Activated CD4-positive, CD25-positive, alpha-beta regulatory T cell treated with anti-CD3 and anti-CD28 coated beads, Interleukin-2, amount 50 U/mL, for 24 hours (primary cell): Measurements from ENCODE around the gene PCIF1.
"Not testable (repeated sequence)": the region's sequence is repeated elsewhere in the genome, so short reads cannot be mapped to it uniquely, and the experiment has no call there.

Source experiments
- ATAC-seq, 2 donors: fragments of 150-1000 bp; cut with Tn5 transposase; one replicate each; pipeline ENCODE4 v1.10.0; 2021; ENCODE audit warnings: mild to moderate bottlenecking in 1 of 2, moderate library complexity in 1 of 2

The PCIF1 gene

DNA sequence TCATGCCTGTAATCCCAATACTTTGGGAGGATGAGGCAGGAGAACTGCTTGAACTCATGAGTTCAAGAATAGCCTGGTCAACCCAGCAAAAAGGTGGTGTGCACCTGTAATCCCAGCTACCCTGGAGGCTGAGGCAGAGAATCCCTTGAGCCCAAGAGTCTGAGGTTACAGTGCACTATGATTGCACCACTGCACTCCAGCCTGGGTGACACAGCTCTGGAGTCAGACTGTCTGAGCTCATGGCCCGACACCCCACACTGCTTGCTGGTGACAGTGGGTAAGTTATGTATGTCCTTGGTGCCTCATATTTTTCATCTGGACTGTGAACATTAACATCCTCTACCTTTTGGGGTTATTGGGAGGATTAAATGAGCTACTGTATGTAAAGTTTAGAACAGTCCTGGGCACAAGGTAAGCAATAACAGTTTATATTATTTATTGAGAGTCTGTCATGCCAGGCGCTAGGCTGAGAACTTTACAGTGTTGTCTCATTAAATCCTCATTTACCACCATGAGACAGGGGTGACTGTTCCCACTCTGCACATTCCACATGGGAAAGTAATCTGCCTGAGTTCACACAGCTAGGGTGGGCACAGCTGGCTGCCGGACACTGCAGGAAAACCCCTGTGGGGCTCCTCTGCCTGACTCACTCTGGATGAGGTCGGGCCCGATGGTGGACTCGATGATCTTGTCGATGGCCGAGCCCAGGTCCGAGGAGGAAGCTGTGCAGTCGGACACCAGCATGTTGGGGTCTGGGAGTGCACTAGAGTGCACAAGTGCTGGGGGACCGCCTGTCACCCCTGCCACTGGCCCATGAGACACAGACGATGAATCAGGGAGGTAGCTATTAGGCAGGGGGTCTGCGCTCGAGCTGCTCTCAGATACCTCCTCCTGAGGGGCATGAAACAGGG, 34.6 kb downstream of the PCIF1 start:
- ATAC-seq: no peak

DNA sequence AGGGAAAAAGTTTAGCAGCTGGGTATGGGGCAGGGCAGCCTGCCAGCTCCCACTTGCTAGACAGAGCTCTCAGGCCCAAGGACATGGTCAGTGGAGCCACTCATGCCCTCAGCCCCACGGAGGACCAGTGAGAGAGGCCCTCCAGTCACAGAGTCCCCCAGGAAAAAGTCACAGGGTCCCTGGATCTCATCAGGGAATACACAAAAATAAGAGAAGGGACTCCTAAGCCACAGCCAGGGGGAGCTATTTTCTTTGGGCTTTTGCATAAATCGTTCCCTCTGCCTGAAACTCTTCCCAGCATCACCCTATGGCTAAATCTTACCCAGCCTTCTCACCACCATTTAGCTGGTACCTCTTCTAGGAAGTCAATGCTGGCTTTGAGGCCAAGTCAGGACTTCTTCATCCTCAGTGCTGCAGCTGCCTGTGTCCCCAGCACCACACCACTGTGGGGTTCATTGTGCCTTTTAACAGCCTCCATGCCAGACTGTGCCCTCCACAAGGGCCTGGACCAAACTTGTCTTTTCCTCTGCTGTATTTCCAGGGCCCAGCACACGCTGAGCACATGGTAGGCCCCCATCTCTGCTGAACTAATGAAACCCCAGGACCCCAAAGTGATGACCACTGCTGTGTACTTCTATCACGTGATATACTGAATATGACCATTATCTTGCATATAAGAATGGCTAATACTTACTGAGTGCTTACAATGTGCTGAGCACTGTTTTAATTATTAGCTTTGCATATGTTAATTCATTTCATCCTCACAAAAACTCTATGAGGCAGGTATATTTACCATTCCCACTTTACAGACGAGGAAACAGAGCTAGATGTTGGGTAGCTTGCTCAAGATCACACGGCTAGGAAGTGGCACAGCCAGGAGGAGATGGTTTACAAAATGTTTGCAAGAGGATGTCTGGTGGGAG, 35.5 kb downstream of the PCIF1 start:
- ATAC-seq: no peak

DNA sequence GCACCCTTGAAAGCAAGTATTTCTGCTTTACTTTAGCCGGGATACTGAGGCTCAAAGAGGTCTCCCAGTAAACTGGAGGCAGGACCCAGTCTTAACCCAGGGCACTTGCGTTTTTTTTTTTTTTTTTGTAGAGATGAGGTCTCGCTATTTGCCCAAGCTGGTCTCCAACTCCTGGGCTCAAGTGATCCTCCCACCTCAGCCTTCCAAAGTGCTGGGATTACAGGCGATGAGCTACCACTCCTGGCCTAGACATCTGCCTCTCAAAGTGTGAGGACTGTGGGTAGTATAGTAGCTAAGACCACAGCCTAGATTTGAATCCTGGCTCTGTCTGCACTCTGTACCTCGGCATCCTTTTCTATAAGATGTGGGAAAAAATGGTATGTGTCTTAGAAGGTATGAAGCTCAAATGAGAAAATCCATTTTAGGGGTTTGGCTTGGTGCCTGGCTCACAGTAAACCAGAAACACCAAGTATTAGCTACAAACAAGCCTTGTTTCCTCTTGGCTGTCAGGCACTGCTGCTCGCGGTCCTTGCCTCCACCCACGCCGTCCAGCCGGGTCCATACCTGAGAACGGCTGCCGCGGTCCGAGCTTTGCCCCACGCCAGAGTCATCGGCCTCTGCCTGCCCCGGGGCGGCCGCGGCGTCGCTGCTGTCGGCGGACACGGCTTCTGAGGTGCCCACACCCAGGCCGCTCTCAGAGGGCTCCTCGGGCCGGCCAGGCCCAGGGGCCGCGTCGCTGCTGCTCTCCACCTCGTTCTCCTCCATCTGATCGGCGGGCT, 36.4 kb downstream of the PCIF1 start:
- no peak for ATAC-seq

DNA sequence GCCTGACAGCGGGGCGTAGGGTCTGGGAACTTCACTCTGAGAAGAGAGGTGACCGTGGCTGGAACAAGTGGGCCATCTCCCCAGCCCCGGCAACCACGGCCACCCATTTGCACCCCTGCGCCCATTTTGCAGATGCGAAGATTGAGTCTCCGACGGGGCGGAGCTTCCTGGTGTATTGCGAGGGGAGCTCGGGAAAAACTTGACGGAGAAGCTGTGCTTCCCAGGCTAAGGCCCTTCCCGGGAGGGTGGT, 36.9 kb downstream of the PCIF1 start:
- ATAC-seq: peak; percentile 22 to 35

DNA sequence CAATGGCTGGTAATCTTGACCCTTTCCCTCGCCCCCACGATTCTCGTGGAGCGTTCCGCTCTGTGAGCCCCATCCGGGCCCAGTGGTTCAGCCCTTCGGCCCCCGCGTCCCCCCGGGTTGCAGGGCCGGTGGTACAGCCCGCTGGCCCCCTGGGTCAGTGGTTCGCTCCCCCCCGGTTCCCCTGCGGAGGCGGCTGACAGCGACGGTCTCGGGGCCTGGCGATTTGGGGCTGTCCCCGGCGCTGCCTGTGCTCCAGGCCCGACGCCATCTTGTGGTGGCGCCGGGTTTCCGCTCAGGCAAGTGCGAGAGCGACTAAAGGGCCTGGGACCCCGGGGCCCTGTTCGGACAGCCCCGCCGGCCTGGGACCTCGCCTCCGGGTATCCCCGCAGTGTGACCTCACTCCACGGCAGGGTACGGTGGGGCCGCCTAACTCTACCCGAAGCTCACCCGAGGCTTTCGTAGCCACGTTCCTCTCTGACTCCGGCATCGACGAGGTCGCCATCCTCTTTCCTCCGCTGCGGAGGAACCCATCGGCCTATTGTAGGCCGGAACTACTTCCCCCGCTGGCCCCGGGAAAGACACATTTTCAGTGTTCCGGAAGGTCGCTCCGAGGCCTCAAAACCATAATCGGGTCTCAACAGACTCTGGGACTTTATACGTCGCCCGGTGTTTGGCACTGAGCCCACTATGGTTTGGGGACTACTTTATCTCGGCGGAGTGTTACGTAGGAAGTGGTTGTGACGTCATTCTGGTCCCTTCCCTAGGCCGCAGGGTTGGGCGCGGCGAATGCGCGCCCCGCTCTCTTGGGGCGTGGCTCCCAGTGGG, 37.4 kb downstream of the PCIF1 start, which contains the start of gene ZNF335:
ZNF335 (minus strand) TSS at position 529 of the 825 bp plus-strand sequence. CDS start 793 bp downstream, outside the sequence.
- ATAC-seq: peak; percentile 86 to 88

DNA sequence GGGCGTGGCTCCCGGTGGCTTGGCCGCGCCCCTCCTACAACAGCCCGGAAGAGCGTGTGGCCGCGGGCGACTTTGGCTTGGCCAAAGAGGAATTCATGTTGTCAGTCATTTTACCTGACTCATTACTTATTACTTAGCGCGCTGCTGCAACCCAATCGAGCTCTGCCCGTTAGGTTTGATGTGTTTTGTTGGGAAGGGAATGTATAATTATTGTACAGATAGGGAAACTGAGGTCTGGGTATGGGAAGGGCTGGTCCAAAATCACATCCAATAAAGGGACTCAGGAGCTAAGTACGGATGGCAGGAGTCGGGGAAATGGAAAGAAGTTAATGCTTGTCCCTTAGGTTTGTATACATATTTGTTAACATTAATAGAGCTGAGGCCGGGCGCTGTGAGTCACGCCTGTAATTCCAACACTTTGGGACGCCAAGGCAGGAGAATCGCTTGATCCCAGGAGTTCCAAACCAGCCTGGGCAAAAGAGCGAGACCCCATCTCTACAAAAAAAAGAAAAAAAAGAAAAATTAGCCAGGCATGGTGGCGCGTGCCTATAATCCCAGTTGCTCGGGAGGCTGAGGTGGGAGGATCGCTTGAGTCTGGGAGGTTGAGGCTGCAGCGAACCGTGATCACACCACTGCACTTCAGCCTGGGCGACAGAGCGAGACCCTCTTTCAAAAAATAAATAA, 38.2 kb downstream of the PCIF1 start:
- ATAC-seq: no peak

DNA sequence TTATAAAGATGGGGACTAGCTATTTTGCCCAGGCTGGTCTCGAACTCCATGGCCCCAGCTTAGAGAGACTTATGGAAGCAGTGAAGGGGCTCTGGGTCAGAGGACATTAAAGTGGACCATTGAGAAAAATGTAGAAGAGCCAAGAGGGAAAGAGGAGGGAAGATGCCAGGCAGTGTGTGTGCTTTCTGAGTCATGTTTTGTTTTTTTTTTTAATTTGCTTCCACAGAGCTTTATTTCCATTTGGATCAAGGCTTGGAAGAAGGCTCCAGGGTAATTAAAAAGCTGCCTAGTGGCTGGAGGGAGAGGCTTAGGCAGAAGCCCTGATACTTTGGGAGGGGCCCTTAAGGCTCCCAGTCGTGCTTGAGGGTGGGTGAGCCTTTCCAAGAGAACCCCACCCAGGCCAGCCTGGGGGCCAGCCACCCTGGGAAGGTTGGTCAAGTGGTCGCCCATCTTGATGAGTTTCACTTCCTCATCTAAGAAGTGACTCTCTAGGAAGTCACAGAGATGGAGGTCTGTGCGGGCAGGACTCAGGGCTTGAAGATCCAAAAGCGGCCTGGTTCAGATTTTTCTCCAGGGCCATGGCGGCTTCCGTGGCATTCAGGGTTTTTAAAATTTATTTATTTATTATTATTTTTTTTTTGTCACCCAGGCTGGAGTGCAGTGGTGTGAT, 40.5 kb downstream of the PCIF1 start:
- ATAC-seq: no peak

DNA sequence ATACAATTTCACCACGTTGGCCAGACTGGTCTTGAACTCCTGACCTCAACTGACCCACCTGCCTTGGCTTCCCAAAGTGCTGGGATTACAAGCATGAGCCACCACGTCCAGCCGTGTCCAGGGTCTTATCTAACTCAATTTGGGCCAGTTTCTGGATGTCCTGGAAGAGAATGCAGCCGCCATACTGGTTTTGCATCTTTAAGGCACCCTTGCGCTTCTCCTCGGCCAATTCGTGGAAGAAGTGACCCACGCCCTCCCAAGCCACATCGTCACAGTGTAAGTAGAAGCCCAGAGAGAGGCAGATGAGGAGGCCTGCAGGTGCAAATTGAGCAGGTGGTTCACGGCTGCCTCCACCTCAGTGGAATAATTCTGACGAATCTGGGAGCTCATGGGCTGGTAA, 41.2 kb downstream of the PCIF1 start:
- no peak for ATAC-seq

DNA sequence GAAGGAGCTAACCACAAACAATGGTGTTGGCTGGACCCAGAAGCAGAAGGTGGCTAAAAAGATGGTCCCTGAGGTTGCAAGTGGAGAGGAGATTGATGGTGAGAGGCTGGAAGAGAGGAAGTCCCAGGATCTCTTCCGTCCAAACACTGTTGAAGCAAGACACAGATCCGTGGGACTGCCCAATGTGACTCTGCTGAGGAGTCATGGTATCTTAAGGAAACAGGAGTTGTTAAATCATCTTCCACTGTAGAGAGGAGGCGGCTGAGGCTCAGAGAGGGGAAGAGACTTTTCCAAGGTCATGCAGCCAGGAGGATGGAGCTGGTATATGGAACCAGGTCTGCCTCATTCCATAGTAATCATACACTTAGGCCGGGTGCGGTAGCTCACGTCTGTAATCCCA, 41.6 kb downstream of the PCIF1 start:
- no peak for ATAC-seq

DNA sequence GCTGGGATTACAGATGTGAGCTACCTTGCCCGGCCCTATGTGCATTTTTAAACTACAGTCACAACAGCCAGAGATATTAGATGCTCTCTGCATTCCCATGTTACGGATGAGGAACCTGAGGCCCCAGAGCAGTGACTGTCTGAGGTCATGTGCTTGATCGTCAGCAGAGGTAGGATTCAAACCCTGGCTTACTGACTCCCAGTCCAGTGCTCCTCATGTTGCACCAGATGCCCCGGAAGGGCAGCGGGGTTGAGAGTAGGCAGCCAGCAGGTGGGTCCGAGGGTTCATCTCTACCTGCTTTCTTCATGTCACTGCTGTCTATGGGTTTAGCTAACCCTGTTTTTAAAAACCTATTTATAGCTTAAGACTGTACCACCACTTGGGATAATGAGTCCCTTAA, 46.8 kb downstream of the PCIF1 start:
- ATAC-seq: no peak

DNA sequence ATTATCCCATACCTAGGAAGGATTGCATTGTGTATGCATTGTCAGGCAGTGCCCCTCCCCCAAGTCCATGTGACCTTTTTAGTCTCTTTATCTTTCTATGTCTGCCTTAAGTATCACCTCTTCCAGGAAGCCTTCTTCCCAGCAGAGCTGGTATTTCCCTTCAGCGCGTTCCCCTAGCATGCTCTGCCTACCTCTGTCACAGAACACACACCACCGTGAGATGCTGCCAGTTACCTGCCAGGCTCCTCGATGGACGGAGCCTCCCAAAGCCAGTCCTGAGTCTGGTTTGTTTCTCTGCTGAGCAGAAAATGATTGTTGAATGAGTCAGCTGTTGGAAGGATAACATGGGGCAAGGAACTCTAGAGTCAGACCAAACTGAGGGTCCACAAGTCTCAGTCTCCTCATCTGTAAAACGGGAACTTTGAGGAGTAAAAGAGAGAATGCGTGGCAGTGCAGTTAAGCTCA, 48.8 kb downstream of the PCIF1 start:
- peak in 1 of 2 donors; percentile 48 for ATAC-seq

DNA sequence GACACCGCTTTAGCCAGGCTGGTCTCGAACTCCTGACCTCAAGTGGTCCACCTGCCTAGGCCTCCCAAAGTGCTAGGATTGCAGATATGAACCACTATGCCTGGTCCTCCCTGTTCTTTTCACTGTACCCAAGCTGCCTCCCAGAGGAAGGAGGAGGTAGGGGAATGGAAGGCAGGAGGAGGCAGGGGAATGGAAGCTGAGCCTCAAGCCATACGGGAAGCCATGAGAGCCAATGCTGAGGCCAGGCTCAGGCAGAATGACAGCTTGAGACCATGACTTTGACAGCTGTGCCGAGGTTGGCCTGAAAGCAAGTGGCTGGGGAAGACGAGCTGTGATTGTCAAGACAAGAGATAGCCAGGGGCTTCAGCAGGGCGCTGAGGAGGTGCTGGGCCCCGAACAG, 51.1 kb downstream of the PCIF1 start:
- no peak for ATAC-seq

DNA sequence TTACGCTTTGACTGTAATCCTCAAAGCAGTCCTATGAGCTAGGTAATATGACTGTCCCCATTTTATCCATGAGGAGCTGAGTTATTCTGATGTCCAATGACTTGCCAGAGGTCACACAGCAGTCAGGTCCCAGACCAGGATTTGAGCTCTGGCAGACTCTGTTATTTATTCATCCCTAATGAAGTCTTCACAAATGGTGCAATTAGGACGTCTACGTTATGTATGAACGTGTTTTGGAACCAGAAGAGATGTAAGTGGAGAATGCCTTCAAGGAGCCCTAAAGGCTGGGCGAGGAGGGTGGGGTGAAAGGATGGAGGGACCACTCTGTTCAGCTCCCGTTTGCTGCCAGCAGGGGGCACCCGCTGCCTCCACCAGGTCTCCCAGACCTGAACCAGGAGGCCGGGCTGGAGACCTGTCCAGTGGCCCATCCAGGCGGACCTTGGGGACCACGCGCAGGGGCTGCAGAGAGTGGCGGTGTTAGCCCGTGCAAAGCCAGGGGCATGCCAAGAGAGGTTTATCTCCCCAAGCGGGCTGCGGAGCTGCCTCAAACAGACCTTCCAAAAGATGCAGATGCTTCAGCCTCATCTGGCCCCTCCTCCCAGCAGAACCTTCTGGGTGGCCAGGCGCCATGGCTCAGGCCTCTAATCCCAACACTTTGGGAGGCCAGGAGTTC, 52.8 kb downstream of the PCIF1 start:
- peak; percentile 86 to 91 for ATAC-seq

DNA sequence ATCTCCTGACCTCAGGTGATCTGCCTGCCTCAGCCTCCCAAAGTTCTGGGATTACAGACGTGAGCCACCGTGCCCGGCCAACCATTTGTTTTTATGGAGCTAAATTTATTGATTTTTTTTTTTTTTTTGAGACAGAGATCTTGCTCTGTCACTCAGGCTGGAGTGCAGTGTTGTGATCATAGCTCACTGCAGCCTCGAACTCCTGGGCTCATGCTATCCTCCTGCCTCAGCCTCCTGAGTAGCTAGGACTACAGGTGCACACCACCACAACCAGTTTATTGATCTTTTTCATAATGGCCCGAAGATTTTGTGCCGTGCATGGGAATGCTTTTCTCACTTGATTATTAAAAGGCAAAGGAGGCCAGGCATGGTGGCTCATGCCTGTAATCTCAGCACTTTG, 54.3 kb downstream of the PCIF1 start:
- ATAC-seq: not testable (repeated sequence)

DNA sequence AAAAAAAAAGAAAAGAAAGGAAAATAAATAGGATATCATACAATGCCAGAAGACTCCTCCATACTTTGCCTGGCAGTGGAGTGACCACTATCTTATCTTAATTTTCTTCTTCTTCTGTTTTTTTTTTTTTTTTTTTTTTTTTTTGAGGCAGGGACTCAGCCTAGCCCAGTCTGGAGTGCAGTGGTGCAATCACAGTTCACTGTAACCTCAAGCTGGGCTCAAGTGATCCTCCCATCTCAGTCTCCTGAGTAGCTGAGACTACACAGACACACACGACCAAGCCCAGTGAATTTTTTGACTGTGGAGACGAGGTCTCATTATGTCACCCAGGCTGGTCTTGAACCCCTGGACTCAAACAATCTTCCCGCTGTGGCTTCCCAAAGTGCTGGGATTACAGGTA, 57.1 kb downstream of the PCIF1 start:
- ATAC-seq: no peak

DNA sequence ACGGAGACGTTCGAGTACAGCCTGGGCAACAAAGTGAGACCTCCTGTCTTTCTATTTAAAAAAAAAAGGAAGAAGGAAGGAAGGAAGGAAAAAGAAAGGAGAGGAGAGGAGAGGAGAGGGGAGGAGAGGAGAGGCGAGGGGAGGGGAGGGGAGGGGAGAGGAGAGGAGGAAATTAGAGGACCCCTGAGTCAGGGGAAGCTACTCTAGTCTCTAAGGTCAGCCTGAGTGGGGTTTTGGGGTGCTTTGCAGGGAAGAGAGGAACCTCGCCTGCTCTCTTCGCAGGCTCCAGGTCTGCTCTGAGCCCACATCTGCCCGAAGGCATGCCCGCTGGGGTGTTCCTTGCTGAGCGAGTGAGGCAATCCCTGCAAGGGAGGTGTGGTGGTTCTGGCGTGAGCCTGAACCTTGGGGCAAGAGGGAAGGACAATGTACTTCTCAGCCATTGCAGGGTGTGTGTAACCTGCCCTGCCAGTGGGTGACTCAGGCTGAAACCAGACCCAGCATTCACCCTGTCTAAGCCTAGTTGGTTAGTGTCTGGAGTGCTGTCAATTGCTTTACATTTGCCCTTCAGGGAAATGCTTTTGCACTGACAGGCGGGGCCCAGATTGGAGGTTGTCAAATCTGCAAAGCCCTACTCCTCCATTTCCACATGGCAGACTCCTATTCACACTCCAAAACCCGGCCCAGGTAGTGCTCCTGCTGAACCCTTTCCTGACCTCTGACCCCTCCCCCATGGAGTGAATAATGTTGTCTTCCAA, 58.9 kb downstream of the PCIF1 start:
- ATAC-seq: peak; percentile 38 to 68

DNA sequence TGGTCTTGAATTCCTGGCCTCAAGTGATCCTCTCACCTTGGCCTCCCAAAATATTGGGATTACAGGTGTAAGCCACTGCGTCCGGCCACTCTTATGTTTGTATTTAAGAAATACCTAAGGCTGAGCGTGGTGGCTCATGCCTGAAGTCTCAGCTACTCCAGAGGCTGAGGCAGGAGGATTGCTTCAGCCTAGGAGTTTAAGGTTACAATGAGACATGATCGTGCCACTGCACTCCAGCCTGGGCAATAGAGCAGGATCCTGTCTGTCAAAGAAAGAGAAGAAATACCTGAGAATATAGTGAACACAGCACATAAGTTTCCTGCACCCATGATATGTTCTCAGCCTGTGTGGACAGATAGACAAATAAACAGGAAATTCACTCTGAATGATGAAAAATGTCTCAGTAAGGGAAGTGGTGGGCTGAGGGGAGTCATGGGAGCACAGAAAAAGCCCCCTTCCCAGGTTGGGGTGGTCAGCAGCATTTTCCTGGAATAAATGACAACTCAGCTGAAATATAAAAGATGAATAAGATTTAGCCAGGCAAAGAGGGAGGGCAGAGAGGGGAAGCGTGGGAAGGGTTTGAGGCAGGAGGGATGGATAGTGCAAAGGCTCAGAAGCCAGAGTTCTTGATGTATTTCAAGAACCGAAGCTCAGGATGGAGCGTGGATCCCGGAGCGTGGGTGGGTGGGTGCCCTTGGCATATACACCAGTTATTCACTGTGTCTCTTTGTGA, 60.4 kb downstream of the PCIF1 start:
- no peak for ATAC-seq

DNA sequence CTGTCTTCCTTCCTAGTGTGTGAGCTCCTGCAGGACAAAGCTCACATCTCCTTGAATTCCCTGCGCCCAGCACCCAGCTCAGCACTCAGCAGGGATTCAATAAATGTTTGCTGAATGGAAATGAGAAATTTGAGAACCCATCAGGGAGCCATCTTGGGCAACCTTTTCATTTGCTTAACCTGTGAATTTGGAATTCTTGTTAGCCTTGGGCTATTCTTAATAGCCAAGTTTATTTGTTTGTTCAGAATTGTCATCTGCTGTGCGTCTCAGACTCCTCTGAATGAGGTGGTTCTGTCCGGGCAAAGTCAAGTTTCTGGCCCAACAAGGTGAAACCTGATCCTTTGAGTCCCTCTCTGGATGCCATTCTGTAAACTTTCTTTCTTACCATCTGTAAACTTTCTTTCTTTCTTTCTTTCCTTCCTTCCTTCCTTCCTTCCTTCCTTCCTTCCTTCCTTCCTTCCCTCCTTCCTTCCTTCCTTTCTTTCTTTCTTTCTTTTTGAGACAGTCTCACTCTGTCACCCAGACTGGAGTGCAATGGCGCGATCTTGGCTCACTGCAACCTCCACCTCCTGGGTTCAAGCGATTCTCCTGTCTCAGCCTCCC, 61.1 kb downstream of the PCIF1 start:
- ATAC-seq: not testable (repeated sequence)
